GM12891 (cell line): Measurements from ENCODE around the gene IFIH1.

Experiments used
- POLR2A ChIP-seq: IDR thresholded peaks from 2 replicates; pipeline ENCODE4 v1.6.1; 2011; ENCODE audit warnings: low read depth, low read length, control low read depth
- POLR2AphosphoS5 ChIP-seq: IDR thresholded peaks from 2 replicates; pipeline ENCODE4 v1.6.1; 2011; ENCODE audit warnings: low read depth, low read length, control low read depth

- no peak for TF ChIP-seq POLR2A
- TF ChIP-seq POLR2AphosphoS5, result no peak
Measured at GRCh38 chr2:162280654-162281053, 37.8 kb downstream of the IFIH1 start.
